HG03196 (cell line): ENCODE measurements around the gene ADM.
A peak's percentile ranks its signal among the peaks of the same experiment; 100 is the strongest.

Experiments
- ATAC-seq: cut with Tn5 transposase; IDR thresholded peaks from one replicate; pipeline ENCODE4 v1.9.1; 2021; ENCODE audit not compliant: unreplicated experiment

Gene ADM

DNA sequence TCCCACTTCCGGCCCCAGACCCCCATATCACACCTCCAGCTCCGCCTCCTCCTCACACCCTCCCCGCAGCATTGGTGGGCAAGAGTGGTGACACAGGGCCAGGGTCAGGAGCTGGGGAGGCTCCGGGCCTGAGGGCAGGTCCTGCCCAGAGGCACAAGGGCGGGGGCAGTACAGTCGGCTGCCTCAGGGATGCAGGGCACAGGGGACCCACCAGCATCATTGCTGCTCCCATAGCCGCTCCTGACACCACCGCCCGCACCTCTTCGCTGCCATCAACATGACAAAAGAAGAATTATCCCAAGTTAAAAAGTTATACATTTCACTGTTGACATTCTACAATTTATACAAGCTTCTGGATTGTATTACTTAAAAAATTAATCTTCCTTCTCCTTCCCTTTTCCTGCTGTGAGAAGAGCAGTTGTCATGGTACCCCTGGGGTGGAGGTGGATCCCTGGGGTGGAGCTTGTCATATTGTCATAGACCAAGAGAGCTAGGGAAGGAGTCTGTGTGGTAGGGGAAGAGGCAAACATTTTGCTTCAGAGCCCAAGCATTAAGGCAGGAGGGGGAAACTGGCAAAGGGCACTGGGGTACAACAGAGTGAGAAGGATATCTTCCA, 15.0 kb upstream of the ADM start:
- ATAC-seq, result no peak

DNA sequence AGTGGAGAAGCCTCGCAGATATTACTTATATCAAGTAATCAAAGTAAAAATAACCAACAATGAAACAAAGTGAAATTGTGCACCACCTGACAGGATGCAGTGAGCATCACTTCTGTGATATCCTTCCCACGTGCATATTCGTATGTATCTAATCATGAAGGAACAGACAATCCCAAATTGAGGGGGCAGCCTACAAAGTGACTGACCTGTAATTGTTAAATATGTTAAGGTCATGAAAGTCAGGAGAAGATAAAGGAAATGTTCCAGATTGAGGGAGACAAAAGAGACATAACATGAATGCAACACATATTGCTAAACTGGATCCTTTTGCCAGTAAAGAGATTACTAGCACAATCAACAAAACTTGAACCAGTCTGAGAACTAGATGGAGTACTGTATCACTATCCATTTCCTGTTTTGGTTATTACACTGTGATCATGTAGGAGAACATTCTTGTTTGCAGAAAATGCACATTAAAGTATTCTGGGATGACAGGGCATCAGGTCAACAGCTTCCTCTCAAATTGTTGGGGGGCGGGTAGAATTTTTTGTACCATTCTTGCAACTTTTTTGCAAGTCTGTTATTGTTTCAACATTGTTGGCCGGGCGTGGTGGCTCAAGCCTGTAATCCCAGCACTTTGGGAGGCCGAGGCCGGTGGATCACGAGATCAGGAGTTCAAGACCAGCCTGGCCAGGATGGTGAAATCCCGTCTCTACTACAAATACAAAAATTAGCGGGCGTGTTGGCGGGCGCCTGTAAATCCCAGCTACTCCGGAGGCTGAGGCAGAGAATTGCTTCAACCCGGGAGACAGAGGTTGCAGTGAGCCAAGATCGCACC, 12.9 kb upstream of the ADM start:
- no peak for ATAC-seq

DNA sequence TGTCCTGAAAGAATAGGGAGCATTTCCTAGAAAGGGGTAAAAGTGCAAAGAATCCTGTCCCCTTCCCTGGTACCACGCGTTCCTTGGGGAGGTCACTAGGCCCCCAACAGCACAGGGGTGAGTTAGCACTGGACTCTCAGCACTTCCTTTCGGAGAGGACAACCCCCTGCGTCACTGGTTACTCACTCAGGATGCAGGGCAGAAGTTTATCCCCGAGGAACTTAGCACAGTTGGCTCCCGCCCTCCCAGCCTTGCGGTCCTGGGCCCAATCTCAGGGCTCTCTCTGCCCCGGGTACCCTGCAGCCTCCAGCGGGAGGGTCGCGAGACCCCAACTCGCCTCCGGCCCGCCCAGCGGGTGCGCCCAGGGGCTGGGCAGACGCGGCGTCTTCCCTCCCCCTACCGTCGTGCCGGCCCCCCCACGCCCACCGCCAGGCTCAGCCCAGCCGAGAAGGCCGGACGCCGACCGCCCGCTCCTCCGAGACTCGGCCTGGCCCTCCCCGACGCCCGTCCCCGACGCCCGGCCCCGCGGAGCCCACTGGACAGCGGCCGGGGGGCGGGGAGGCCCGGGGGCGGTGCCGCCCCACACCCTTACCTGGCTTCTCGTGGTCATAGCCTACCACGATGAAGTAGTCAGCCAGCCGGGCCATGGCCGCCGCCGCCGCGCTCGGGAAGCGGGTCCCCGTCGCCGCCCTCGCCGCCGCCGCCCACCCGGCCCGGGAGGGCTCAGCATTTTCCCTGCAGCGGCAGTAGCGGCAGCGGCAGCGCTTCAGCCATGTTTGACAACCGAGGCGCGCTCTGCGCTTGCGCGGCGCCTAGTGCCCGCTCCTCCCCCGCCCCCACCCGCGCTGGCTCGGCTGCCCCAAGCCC, 11.2 kb upstream of the ADM start, which contains the start of gene SBF2:
TSS of gene SBF2 (minus strand) at position 797 of the 867 bp plus-strand sequence. CDS start at position 647, 150 bp downstream.
- ATAC-seq, result peak; percentile 40

DNA sequence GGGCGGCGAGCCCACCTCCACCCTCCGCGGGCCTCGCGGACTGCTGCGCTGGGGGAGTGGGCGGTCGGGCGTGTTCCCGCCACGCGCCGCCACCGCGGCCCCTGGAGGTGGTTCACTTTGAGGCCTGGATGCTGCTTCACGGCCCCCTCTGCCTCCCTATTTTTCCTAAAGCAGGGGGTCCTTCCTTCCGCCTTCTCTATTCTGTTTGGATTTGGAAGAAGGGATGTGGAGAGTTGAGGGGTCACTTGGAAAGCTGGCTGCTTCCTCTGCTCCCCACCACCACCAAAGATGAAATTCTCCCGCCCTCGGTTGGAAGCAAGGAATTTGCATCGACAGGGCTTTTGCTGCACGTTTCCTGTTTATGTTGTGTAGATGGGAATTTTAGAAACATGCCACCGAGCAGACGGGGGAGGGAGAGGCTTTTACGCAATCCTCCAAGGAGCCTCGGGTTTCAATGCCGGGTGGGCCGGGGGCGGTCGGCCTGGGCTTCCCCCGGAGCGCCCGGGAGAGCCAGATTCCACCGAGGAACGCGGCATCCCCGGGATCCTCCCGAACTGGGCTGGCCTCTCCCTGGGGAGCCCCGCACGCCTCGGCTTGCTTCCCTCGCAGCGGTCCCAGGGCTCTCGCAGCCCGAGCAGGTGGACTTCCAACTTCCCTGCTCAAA, 10.5 kb upstream of the ADM start:
- ATAC-seq, result no peak

DNA sequence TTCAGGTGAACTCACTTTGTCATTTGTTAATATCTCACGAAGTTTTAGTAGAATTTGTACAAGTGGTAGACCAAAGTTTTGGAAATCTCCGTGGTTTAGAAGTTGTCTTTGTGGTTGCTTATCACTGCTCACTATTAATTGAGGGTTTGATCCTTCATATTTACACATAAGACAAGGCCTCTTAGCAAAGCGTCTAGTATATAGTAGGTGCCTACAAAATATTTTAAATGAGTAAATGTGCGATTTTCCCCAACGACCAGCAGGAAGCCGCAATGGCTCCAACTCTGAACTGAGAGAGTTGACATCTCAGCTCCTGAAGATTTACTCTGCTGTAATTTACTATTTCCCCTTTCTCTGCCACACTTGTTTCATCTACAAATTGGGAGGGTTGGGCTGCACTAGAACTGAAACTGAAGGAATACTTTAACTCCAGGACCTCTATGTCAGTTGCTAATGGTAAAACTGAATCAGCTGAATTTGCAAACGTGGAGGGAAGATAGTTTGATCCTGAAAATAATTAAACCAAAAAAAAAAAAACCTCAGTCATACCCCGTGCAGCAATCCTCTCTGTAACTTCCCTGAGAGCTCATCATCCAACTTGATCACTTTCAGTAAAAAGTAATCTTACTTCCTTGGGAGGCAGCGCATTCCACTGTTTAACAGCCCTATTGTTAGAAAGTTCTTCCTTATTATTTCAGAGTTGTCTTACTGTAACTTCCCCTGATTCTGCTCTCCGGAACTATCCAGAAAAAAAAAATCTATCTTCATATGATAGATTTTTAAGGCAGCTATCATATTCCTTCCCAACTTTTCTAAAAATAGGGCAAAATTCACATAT, 9.6 kb upstream of the ADM start:
- ATAC-seq, result no peak

DNA sequence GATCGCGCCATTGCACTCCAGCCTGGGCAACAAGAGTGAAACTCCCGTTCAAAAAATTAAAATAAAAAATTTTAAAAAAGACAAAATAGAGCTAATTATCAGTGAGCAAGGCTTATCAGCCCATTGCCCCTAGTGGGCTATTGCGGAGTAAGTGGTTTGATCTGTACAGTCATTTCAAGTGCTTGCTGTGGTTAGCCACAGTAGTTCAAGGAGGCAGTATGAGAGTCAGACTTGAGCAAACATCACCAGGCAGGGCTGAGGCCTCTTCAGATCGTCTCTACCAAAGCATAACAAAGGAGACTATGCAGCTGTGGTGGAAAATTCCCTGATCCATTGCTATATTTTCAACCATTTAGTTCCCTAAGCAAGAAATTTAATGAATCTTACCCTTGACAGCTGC, 6.5 kb upstream of the ADM start:
- ATAC-seq, result peak; percentile 82

DNA sequence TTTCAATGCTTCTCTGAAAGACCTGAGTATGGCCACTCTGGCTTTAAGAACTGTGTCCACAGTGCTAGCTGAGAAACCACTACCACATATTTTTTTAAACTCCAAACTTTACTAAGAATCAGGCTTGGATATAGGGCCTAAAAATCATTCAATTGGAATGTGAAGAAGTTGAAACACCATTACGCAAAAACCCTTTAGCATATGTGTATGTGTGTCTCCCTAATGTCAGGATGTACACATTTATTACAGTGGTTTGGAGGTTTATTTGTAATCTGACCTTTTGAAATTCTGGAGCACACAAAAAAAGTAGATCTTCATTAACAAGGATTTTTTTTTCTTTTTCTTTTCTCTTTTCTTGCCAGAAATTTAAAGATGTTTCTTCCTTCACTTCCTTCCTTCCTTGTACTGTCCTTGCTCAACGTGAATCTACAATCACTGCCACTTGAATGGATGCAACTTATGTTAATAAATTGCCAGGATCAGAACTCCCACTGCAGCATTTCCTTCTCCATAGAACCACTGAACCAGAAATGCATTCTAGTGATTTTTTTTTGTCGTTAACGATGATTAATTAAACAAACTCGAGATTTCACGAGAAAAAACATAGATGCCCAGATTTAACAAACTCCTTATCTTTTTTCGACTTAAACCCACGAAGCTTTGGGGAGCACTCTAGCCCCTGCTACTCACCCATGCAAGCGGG, 3.1 kb upstream of the ADM start:
- no peak for ATAC-seq

DNA sequence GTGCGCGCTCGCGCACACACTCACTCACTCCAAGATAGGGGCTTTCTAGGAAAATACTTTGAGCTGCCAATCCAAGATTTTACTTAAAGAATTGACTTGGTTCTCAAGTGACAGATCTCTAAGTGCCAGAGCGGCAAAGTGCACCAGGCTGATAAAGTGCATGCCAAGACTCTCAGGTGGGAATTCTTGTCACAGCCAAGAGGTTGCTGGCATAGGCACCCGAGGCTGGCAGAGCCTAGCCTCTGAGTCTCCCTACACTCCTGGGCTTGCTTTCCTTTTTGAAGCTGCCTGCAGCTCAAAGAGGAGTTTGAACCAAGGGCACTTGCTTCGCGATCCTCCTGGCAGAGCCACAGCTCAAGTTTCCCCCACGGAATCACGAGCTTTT, 2.5 kb upstream of the ADM start:
- ATAC-seq, result no peak

DNA sequence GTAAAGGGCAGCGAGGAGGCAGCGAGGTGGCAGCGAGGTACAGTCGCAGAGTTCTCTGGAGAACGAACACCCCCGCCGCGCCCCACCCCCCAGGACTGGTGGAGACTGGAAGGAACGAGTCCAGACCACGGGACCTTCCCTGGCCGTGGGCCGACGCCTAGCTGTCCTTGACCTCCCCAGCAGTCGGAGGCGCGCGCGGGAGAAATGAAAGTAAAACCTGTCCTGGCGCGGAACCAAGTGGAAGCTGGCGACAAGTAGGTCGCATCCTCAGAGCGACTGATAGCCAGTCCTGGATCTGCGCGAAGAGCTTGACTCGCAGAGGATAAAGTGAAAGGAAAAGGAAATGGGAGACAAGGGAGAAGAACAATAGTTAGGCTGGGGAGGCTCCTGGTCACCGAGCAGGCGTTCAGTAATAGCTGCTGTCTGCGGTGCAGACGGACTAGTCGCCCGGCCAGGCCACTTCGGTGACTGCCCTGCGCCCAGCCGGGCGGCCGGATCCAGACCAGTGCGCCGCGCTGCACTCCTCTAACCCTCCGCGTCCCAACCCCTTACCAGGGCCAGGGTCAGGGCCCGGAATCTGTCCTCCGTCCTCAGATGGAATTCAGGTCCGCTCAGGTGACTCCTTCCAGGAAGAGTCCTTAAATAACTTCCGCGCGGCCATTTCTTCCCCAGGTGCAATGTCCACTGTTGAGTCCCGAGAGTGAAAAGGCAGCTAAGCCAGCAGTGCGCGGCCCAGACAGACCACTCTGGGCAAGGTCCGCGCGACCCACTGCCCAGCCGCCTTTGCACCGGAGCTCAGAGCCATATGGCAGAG, 1.9 kb upstream of the ADM start:
- no peak for ATAC-seq

DNA sequence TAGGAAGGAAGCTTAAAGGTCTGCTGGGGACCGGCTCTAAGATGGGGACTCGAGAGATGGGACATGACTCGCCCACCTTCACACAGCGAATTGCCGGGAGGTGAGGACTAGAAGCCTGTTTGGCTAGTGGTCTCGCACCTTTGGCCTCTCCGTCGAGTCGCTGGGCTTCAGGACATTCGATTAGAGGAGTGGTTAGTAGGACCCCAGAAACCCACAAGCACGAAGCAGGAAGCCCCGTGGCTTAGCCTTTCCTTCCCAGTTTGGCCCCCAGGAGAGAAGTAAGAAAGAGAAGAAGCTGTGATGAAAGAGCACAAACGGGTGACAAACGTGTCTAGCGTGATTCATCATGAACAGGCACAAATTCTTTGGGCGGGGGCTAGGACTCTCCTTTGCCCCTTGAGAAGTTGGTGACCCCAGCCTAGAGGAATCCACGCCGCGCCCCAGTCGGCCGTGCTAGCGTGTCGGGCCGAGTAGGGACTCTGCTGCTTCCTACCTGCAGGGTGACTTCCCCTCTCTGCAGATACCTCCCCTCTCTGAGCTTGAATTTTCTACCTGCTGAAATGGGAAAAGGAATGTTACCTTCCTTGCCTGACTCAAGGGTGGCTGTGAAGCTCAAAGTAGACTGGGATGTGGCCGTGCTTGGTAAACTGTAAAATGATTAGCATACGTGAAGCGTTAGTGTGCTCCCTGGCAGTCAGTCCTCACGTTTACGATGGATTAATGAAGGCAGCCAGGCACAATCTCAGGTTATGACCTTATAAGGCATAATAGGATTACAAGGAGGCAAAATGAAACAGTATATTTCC, 1.1 kb upstream of the ADM start:
- no peak for ATAC-seq

DNA sequence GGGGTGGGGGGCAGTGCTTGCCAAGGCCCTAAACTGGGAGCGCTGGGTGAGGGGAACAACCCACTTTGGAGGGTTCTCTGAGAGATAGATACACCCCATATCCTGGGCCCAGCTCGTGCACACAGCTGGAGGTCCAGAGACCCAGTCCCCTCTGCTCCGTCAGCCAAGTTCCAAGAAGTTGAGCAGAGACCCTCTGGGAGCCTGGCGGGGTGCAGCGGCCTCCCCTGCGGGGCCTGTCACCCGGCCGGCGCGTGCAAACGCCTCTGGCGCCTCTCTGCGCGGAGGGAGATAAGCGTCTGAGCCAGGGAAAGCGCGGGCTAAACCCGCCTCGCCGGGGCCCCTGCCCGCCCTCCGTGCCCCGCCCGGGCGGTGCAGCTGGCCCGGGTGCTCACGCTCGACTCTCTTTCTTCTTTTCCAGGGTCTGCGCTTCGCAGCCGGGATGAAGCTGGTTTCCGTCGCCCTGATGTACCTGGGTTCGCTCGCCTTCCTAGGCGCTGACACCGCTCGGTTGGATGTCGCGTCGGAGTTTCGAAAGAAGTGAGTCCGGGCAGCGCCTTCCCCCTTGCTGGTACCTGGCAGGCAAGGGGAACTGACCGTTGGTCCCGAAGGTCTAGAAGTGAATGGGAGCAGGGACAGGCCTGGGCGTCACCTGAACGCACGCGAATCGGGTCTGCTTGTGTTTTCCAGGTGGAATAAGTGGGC, 540 bp downstream of the ADM start:
- ATAC-seq, result no peak

DNA sequence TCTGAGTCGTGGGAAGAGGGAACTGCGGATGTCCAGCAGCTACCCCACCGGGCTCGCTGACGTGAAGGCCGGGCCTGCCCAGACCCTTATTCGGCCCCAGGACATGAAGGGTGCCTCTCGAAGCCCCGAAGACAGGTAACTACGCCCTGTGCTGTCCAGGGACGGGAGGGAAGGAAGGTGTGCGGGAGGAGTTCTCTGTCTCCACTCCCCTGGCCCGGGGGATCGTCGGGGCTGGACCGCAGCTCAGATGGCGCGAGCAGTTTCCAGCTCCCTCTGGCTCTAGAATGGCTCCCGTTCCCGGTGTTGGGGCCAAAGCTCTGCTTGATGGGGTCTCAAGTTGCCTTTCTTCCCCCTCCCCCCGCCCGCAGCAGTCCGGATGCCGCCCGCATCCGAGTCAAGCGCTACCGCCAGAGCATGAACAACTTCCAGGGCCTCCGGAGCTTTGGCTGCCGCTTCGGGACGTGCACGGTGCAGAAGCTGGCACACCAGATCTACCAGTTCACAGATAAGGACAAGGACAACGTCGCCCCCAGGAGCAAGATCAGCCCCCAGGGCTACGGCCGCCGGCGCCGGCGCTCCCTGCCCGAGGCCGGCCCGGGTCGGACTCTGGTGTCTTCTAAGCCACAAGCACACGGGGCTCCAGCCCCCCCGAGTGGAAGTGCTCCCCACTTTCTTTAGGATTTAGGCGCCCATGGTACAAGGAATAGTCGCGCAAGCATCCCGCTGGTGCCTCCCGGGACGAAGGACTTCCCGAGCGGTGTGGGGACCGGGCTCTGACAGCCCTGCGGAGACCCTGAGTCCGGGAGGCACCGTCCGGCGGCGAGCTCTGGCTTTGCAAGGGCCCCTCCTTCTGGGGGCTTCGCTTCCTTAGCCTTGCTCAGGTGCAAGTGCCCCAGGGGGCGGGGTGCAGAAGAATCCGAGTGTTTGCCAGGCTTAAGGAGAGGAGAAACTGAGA, 1.4 kb downstream of the ADM start:
- ATAC-seq, result no peak

DNA sequence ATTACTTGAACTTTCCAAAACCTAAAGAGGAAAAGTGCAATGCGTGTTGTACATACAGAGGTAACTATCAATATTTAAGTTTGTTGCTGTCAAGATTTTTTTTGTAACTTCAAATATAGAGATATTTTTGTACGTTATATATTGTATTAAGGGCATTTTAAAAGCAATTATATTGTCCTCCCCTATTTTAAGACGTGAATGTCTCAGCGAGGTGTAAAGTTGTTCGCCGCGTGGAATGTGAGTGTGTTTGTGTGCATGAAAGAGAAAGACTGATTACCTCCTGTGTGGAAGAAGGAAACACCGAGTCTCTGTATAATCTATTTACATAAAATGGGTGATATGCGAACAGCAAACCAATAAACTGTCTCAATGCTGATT, 2.1 kb downstream of the ADM start:
- no peak for ATAC-seq

DNA sequence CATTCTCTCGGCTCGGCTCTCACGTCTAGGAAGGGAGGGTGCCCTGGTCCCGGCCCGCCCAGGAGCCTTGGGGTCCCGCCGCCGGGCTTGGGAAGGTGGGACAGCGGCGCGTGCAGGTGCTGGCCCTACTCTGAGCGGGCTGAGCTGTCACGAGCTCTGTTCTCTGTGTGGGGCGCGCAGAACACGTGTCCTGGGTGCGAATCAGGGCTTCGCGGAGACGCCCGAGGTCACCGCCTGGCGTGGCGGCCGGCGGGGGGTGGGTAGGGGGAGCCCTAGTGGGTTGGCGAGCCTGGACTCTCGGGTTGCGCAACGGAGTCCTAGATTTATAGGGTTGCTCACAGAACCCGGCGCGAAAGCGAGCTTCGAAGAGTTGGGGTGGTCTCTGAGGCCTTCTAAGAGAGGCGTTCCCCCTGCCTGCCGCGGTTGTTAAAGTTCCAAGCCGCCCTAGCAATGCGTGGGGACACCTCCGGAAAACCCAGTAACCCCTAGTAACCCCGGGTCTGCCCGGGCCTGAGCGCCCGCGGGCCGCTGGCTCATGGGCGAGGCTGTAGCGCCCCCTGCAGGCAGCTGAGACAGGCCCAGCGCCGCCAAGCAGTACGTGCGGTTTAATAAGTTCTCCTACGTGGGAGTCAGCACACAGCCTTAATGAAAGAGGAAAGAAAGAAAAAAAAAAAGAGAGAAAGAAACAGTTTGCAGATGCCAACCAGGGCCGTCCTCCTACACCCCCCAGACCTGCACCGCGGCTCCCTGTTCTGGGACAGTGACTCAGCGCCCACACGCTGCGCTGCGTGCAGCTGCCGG, 2.7 kb downstream of the ADM start:
- peak; percentile 61 for ATAC-seq

DNA sequence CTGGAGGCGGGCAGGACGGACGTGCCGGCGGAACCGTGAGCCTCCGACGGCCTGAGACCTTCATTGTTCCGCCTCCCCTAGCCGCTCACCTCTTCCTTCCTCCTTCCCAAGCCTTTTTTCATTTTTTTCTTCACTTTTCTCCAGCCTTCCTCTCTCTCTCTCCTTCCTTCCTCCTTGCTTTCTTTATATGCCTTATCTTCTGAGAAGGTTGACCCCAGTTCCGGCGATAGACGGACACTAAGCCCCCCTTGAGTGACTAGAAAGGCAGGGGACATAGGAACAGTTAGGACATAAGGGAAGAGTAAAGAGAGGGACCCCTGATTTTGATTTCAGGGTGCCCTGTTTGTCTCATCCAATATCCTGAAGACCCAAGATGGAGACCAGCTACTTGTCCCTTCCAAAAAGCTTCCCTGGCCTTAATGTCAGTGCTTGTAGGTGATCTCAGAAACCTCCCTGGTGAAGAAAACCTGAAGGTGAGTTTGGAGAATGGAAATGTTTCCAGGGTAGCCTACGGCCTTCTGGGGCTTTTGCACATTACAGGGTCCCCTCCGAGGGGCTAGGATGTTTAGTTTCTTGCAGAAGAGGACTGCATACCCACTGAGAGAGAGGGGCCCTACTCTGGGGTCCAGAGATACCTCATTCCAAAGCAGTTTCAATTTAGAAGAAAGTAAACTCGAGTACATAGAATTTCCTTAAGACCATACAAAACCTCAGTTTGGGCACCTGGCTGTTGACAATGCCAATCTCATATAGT, 3.5 kb downstream of the ADM start:
- ATAC-seq, result no peak
